HG03442 (cell line): ENCODE measurements around the gene KMO.

Experiments
- ATAC-seq: cut with Tn5 transposase; IDR thresholded peaks from one replicate; pipeline ENCODE4 v1.9.1; 2021; ENCODE audit warnings: mild to moderate bottlenecking, moderate library complexity; ENCODE audit not compliant: unreplicated experiment

Gene KMO

GRCh38 chr1:241645199-241645598, 113.0 kb downstream of the KMO start:
- no peak for ATAC-seq
